ENCODE measurements around the gene SH2B3.

The SH2B3 gene

DNA sequence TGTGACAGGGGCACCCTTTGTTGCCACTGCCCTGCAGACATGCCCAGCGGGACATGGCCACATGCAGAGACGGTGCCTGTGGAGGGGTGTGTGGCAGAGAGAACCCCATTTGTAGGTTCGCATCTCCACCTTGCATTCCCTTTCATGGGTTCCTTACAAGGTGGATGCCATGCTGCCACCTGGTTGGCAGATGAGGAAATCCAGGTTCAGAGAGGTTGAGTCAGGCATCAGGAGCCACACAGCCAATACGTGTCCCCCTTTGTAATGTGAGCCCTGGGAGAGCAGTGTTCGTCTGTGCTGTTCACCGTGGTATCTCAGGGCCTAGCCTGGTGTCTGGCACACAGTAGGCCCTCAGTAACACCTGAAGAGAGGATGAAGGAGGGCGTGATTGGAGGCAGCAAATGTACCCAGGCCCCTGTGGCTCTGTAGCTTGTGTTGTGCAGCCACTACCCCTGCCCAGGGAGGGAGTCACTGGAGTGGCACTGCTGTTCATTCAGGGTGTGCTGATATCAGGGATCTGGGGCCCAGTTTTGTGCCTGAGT is 9.1 kb downstream of the SH2B3 start:
- Histone ChIP-seq H3K9me2 (replicated peaks; ENCODE audit: low read depth, low read length) (no peaks in the 10 kb centered on the region), H3K4me1 (ENCODE audit: insufficient read depth, low read length, poor library complexity, severe bottlenecking) (peaks cover 53% of the 10 kb centered on the region), H3K4me2 (ENCODE audit: low read depth, low read length, poor library complexity, severe bottlenecking) (no peak overlapping the region), H3K4me3 (ENCODE audit: low read length, poor library complexity, severe bottlenecking) (no peak overlapping the region), H3F3A (ENCODE audit: low read depth) (0 out of 2 replicates have a peak, but pooled peaks cover 2% of the 10 kb centered on the region), H3K36me3 (ENCODE audit: insufficient read depth, low read length) (peaks cover 17% of the 10 kb centered on the region; the same call in 1 of the 2 replicates), H3K79me2 (ENCODE audit: insufficient read depth, low read length) (peaks cover 92% of the 10 kb centered on the region), H2AFZ (ENCODE audit: low read length) (no peak overlapping the region), H3K27me3 (ENCODE audit: insufficient read depth, low read length, poor library complexity, severe bottlenecking) (no peaks in the 10 kb centered on the region), H3K9ac (ENCODE audit: low read depth, low read length, poor library complexity, severe bottlenecking) (no peak overlapping the region), H3K9me3 (ENCODE audit: insufficient read depth, low read depth, low read length) (no peaks in the 10 kb centered on the region), H4K20me1 (ENCODE audit: insufficient read depth, low read length, poor library complexity, severe bottlenecking) (peaks cover 65% of the 10 kb centered on the region)
- TF ChIP-seq EZH2phosphoT487 (IDR thresholded peaks at IDR 0.05; ENCODE audit: borderline replicate concordance) = no peak
- TF ChIP-seq, protein P1, sequence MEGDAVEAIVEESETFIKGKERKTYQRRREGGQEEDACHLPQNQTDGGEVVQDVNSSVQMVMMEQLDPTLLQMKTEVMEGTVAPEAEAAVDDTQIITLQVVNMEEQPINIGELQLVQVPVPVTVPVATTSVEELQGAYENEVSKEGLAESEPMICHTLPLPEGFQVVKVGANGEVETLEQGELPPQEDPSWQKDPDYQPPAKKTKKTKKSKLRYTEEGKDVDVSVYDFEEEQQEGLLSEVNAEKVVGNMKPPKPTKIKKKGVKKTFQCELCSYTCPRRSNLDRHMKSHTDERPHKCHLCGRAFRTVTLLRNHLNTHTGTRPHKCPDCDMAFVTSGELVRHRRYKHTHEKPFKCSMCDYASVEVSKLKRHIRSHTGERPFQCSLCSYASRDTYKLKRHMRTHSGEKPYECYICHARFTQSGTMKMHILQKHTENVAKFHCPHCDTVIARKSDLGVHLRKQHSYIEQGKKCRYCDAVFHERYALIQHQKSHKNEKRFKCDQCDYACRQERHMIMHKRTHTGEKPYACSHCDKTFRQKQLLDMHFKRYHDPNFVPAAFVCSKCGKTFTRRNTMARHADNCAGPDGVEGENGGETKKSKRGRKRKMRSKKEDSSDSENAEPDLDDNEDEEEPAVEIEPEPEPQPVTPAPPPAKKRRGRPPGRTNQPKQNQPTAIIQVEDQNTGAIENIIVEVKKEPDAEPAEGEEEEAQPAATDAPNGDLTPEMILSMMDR (conservative IDR thresholded peaks at IDR 0.05; ENCODE audit: low read length) = no peak

DNA sequence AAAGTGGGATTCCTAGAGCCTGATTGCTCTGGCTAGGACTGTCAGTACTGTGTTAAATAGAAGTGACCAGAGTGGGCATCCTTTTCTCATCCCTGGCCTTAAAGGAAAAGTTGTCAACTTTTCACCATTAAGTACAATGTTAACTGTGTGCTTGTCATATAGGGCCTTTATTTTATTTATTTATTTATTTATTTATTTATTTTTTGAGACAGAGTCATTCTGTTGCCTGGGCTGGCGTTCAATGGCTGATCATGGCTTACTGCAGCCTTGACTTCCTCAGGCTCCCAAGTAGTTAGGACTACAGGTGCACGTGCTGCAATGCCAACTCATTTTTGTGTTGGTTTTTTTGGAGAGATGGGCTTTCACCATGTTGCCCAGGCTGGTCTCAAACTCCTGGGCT is 11.6 kb downstream of the SH2B3 start:
- no peaks in the 10 kb centered on the region for H3K27me3 ChIP-seq (ENCODE audit: insufficient read depth, low read length, poor library complexity, severe bottlenecking)
- peaks cover 51% of the 10 kb centered on the region for H4K20me1 ChIP-seq (ENCODE audit: insufficient read depth, low read length, poor library complexity, severe bottlenecking)
- peaks cover 92% of the 10 kb centered on the region for H3K79me2 ChIP-seq (ENCODE audit: insufficient read depth, low read length)
- H3F3A ChIP-seq (ENCODE audit: low read depth) = 0 out of 2 replicates have a peak, but pooled peaks cover 1% of the 10 kb centered on the region
- H3K9me3 ChIP-seq (ENCODE audit: insufficient read depth, low read depth, low read length) = no peaks in the 10 kb centered on the region
- no peak overlapping the region for H3K9ac ChIP-seq (ENCODE audit: low read depth, low read length, poor library complexity, severe bottlenecking)
- H3K4me1 ChIP-seq (ENCODE audit: insufficient read depth, low read length, poor library complexity, severe bottlenecking) = peaks cover 28% of the 10 kb centered on the region
- no peak overlapping the region for H3K4me2 ChIP-seq (ENCODE audit: low read depth, low read length, poor library complexity, severe bottlenecking)
- H3K4me3 ChIP-seq (ENCODE audit: low read length, poor library complexity, severe bottlenecking) = no peak overlapping the region
- no peak overlapping the region for H2AFZ ChIP-seq (ENCODE audit: low read length)
- peaks cover 39% of the 10 kb centered on the region; the same call in 1 of the 2 replicates for H3K36me3 ChIP-seq (ENCODE audit: insufficient read depth, low read length)
- TF ChIP-seq, protein P1 (conservative IDR thresholded peaks at IDR 0.05; ENCODE audit: low read length) = no peak
- no peak for TF ChIP-seq EZH2phosphoT487 (IDR thresholded peaks at IDR 0.05; ENCODE audit: borderline replicate concordance)
- H3K9me2 ChIP-seq (replicated peaks; ENCODE audit: low read depth, low read length) = no peaks in the 10 kb centered on the region

DNA sequence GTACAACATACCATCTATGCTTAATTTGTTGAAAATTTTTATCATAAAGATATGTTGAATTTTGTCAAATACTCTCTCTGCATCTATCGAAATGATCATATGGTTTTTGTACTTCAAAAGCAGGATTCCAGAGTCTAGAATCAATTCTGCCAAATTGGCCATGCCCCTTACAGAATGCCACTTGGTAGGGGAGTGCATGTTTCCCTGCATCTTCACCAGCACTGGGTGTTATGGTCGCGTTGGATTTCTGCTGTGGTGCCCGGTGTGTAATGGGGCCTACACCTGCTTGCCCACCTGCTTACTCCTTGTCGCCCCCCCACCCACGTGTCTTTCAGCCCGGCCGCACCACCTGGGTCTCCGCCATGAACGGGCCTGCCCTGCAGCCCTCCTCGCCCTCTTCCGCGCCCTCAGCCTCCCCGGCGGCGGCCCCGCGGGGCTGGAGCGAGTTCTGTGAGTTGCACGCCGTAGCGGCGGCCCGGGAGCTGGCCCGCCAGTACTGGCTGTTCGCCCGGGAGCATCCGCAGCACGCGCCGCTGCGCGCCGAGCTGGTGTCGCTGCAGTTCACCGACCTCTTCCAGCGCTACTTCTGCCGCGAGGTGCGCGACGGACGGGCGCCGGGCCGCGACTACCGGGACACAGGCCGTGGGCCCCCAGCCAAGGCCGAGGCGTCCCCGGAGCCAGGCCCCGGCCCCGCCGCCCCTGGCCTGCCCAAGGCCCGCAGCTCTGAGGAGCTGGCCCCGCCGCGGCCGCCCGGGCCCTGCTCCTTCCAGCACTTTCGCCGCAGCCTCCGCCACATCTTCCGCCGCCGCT is 12.3 kb downstream of the SH2B3 start:
- no peak for TF ChIP-seq EZH2phosphoT487 (IDR thresholded peaks at IDR 0.05; ENCODE audit: borderline replicate concordance)
- TF ChIP-seq, protein P1 (conservative IDR thresholded peaks at IDR 0.05; ENCODE audit: low read length) = no peak
- Histone ChIP-seq H3K4me1 (ENCODE audit: insufficient read depth, low read length, poor library complexity, severe bottlenecking) (peaks cover 21% of the 10 kb centered on the region), H3K27me3 (ENCODE audit: insufficient read depth, low read length, poor library complexity, severe bottlenecking) (no peaks in the 10 kb centered on the region), H3K36me3 (ENCODE audit: insufficient read depth, low read length) (peaks cover 39% of the 10 kb centered on the region; the same call in 1 of the 2 replicates), H2AFZ (ENCODE audit: low read length) (no peak overlapping the region), H3K4me3 (ENCODE audit: low read length, poor library complexity, severe bottlenecking) (no peak overlapping the region), H4K20me1 (ENCODE audit: insufficient read depth, low read length, poor library complexity, severe bottlenecking) (peaks cover 44% of the 10 kb centered on the region), H3K4me2 (ENCODE audit: low read depth, low read length, poor library complexity, severe bottlenecking) (no peak overlapping the region), H3K9me3 (ENCODE audit: insufficient read depth, low read depth, low read length) (no peaks in the 10 kb centered on the region), H3K79me2 (ENCODE audit: insufficient read depth, low read length) (peaks cover 90% of the 10 kb centered on the region), H3K9ac (ENCODE audit: low read depth, low read length, poor library complexity, severe bottlenecking) (no peak overlapping the region), H3K9me2 (replicated peaks; ENCODE audit: low read depth, low read length) (no peaks in the 10 kb centered on the region), H3F3A (ENCODE audit: low read depth) (no peaks in the 10 kb centered on the region)
